ENCODE measurements around the gene CELF1. TPM values are rescaled to one million over a fixed set of nuclear protein-coding genes. Genes with fewer than 3 reads are reported as not detected.

Gene CELF1
- total and polyA plus RNA-seq, 10 of the 15 experiments (the other 5 are each of a cell fraction or from before 2014, with no cell fraction given), result 35.3 to 128 (median 85.7) TPM

DNA sequence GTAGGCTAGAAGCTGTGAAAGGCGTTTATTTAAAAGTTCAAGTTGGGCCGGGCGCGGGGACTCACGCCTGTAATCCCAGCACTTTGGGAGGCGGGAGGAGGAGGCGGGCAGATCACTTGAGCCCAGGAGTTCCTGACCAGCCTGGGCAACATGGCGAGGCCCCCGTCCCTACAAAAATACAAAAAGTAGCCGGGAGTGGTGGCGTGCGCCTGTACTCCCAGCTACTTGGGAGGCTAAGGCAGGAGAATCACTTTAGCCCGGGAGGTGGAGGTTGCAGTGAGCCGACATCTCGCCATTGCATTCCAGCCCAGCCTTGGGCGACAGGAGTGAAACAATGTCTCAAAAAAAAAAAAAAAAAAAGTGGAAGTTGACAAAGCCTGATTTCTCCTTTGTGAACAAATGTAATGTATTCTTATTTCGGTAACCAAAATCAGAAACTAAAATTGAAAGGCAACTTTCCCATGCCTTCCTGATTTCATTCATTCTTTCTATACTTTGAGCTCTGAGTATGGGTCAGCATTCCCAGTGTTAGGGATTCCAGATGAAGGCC lies 13.3 kb upstream of the CELF1 start (continued):
- TF ChIP-seq IKZF1 (conservative IDR thresholded peaks at IDR 0.05), result no peak
- TF ChIP-seq TCF12 (IDR thresholded peaks at IDR 0.05; ENCODE audit: low read depth, low read length), result no peak
- TF ChIP-seq, protein P1, sequence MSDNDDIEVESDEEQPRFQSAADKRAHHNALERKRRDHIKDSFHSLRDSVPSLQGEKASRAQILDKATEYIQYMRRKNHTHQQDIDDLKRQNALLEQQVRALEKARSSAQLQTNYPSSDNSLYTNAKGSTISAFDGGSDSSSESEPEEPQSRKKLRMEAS (IDR thresholded peaks at IDR 0.05; ENCODE audit: low read depth, low read length), result no peak
- TF ChIP-seq RFX5 (IDR thresholded peaks at IDR 0.05; ENCODE audit: low read depth, low read length), result no peak
- TF ChIP-seq, protein P2, sequence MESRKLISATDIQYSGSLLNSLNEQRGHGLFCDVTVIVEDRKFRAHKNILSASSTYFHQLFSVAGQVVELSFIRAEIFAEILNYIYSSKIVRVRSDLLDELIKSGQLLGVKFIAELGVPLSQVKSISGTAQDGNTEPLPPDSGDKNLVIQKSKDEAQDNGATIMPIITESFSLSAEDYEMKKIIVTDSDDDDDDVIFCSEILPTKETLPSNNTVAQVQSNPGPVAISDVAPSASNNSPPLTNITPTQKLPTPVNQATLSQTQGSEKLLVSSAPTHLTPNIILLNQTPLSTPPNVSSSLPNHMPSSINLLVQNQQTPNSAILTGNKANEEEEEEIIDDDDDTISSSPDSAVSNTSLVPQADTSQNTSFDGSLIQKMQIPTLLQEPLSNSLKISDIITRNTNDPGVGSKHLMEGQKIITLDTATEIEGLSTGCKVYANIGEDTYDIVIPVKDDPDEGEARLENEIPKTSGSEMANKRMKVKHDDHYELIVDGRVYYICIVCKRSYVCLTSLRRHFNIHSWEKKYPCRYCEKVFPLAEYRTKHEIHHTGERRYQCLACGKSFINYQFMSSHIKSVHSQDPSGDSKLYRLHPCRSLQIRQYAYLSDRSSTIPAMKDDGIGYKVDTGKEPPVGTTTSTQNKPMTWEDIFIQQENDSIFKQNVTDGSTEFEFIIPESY (IDR thresholded peaks at IDR 0.05), result no peak
- no peak for TF ChIP-seq CBX3 (IDR thresholded peaks at IDR 0.05; ENCODE audit: borderline replicate concordance, low read depth)
- no peak for TF ChIP-seq TBL1XR1 (IDR thresholded peaks at IDR 0.05; ENCODE audit: low read depth, low read length)
- TF ChIP-seq MTA2 (IDR thresholded peaks at IDR 0.05; ENCODE audit: low read depth), result no peak
- TF ChIP-seq NRF1 (conservative IDR thresholded peaks at IDR 0.05; ENCODE audit: low read depth, low read length), result no peak
- TF ChIP-seq, protein P3, sequence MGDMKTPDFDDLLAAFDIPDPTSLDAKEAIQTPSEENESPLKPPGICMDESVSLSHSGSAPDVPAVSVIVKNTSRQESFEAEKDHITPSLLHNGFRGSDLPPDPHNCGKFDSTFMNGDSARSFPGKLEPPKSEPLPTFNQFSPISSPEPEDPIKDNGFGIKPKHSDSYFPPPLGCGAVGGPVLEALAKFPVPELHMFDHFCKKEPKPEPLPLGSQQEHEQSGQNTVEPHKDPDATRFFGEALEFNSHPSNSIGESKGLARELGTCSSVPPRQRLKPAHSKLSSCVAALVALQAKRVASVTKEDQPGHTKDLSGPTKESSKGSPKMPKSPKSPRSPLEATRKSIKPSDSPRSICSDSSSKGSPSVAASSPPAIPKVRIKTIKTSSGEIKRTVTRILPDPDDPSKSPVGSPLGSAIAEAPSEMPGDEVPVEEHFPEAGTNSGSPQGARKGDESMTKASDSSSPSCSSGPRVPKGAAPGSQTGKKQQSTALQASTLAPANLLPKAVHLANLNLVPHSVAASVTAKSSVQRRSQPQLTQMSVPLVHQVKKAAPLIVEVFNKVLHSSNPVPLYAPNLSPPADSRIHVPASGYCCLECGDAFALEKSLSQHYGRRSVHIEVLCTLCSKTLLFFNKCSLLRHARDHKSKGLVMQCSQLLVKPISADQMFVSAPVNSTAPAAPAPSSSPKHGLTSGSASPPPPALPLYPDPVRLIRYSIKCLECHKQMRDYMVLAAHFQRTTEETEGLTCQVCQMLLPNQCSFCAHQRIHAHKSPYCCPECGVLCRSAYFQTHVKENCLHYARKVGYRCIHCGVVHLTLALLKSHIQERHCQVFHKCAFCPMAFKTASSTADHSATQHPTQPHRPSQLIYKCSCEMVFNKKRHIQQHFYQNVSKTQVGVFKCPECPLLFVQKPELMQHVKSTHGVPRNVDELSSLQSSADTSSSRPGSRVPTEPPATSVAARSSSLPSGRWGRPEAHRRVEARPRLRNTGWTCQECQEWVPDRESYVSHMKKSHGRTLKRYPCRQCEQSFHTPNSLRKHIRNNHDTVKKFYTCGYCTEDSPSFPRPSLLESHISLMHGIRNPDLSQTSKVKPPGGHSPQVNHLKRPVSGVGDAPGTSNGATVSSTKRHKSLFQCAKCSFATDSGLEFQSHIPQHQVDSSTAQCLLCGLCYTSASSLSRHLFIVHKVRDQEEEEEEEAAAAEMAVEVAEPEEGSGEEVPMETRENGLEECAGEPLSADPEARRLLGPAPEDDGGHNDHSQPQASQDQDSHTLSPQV (IDR thresholded peaks at IDR 0.05), result no peak
- TF ChIP-seq ZNF384 (IDR thresholded peaks at IDR 0.05; ENCODE audit: borderline replicate concordance, low read depth, low read length), result peak; percentile 23; the same call in 1 of the 2 replicates
